ENCODE results near the gene PNPLA3.

DNA sequence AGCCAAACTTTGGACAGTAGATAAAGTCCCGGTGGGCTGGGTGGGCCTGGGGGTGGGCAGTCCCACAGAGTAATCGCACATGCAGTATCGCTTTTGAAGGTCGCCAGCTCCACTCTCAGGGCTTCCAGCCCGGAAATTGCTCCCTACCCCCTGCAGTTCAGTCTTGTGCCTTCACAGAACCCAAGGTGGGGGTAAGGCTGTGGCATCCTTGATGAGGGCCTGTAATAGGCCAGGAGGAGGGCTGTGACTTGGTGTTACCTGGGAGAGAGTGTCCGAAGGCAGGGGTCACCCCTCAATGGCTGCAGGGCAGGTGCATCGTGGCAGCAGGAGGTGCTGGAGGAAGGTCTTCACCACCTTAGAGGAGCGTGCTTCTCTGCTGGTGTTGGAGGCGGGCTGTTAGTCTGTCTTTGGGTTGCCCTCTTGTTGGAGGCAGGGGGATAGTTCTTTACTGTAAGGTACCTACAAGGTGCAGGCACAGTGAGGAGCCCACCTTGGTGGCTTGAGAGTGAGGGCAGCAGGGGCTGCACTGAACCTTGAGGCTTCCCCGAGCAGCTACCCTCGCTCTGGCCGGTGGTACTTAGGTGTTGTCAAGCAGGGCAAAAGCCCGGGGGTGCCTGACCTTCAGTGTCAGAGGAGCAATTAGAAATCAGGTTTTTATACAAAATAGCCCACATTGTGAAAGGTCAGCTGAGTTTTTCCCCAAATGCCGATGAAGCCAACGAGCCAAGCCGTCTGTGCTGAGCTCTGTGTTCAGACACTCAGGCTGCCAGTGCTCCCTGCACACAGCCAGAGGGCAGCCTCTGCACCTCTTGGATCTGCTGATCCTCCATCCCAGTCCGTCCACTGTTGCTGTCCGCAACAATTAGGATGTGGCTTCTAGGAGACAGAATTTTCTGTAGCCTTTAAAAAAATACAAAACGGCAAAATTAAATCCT, 53.5 kb downstream of the PNPLA3 start:
- TF ChIP-seq, protein P1, sequence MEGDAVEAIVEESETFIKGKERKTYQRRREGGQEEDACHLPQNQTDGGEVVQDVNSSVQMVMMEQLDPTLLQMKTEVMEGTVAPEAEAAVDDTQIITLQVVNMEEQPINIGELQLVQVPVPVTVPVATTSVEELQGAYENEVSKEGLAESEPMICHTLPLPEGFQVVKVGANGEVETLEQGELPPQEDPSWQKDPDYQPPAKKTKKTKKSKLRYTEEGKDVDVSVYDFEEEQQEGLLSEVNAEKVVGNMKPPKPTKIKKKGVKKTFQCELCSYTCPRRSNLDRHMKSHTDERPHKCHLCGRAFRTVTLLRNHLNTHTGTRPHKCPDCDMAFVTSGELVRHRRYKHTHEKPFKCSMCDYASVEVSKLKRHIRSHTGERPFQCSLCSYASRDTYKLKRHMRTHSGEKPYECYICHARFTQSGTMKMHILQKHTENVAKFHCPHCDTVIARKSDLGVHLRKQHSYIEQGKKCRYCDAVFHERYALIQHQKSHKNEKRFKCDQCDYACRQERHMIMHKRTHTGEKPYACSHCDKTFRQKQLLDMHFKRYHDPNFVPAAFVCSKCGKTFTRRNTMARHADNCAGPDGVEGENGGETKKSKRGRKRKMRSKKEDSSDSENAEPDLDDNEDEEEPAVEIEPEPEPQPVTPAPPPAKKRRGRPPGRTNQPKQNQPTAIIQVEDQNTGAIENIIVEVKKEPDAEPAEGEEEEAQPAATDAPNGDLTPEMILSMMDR (IDR thresholded peaks at IDR 0.05): no peak
- TF ChIP-seq POLR2A (IDR thresholded peaks at IDR 0.05): no peak

Measured in uterus (tissue), 2 donors.